GM12878 (cell line): ENCODE results near the gene NUDT6. TPM values are rescaled to one million over a fixed set of nuclear protein-coding genes. Genes with fewer than 3 reads are reported as not detected.

ENCODE experiments used
- CBX5 ChIP-seq: sonication (generic); IDR thresholded peaks from 2 replicates; pipeline ENCODE4 v1.6.1; 2016; ENCODE audit warnings: low read depth, moderate library complexity, mild to moderate bottlenecking, inconsistent platforms
- IKZF1 ChIP-seq: fragments of 450-650 bp; conservative IDR thresholded peaks from 2 replicates; pipeline ENCODE4 v1.6.1; 2017; ENCODE audit warnings: antibody characterized with exemption, mild to moderate bottlenecking
- NR2C1 ChIP-seq: fragments of 450-650 bp; IDR thresholded peaks from 2 replicates; pipeline ENCODE4 v1.6.1; 2017; ENCODE audit warnings: antibody characterized with exemption, mild to moderate bottlenecking, moderate library complexity
- NR2F1 ChIP-seq: fragments of 450-650 bp; conservative IDR thresholded peaks from 2 replicates; pipeline ENCODE4 v1.6.1; 2017; ENCODE audit warnings: mild to moderate bottlenecking
- POLR2A ChIP-seq: IDR thresholded peaks from 2 replicates; pipeline ENCODE4 v1.6.1; 2011; ENCODE audit warnings: low read depth, mild to moderate bottlenecking, low read length
- RELA ChIP-seq: fragments of 450-650 bp; IDR thresholded peaks from 2 replicates; pipeline ENCODE4 v1.8.0; 2014; ENCODE audit warnings: borderline replicate concordance; ENCODE audit not compliant: partially characterized antibody
- SIN3A ChIP-seq: IDR thresholded peaks from 2 replicates; pipeline ENCODE4 v1.6.1; 2012; ENCODE audit warnings: low read depth, low read length, improper control_type of control experiment
- SMARCA5 ChIP-seq: fragments of 450-650 bp; IDR thresholded peaks from 2 replicates; pipeline ENCODE4 v1.6.1; 2017; ENCODE audit warnings: mild to moderate bottlenecking
- ZSCAN29 ChIP-seq: fragments of 450-650 bp; IDR thresholded peaks from 2 replicates; pipeline ENCODE4 v1.6.1; 2017; ENCODE audit warnings: mild to moderate bottlenecking, moderate library complexity
- polyA plus RNA-seq, 11 experiments: library from polyadenylated mRNA; depleted of rRNA in 4 of 11; unstranded in 6 of 11; stranded (reverse) in 5 of 11; fragments of >200 nt; fragmentation: Nextera tagmentation in 4 of 11; fragmentation: Illumina TruSeq in 1 of 11; extraction: Ambion mirVana in 4 of 11; extraction: Trizol in 1 of 11; gene quantifications; 1 replicate in 1 of 11; 2 replicates in 10 of 11; pipeline versions ENCODE4 v1.2.1 to v1.2.3, GENCODE V29; 2011 to 2016; ENCODE audit warnings: inconsistent platforms in 2 of 11, missing spikeins in 2 of 11, low read depth in 1 of 11
- total RNA-seq, 4 experiments: library from RNA; depleted of rRNA in 3 of 4; stranded (reverse); fragments of >200 nt in 3 of 4; fragmentation: Illumina TruSeq in 1 of 4; extraction: Trizol in 1 of 4; gene quantifications; 2 replicates each; pipeline versions ENCODE4 v1.2.1 to v1.2.3, GENCODE V29; 2013 to 2021
- TF ChIP-seq, protein P1 (sequence below): IDR thresholded peaks from 2 replicates; pipeline ENCODE4 v1.6.1; 2011; ENCODE audit warnings: low read depth, low read length, improper control_type of control experiment, borderline replicate concordance
- TF ChIP-seq, protein P2 (sequence below): fragments of 450-650 bp; IDR thresholded peaks from 2 replicates; pipeline ENCODE4 v1.6.1; 2018; ENCODE audit warnings: borderline replicate concordance, mild to moderate bottlenecking; ENCODE audit not compliant: partially characterized antibody

Gene NUDT6
- total and polyA plus RNA-seq, 10 of the 15 experiments (the other 5 are each of a cell fraction or from before 2014, with no cell fraction given), result 3.9 to 12.4 (median 6.8) TPM

DNA sequence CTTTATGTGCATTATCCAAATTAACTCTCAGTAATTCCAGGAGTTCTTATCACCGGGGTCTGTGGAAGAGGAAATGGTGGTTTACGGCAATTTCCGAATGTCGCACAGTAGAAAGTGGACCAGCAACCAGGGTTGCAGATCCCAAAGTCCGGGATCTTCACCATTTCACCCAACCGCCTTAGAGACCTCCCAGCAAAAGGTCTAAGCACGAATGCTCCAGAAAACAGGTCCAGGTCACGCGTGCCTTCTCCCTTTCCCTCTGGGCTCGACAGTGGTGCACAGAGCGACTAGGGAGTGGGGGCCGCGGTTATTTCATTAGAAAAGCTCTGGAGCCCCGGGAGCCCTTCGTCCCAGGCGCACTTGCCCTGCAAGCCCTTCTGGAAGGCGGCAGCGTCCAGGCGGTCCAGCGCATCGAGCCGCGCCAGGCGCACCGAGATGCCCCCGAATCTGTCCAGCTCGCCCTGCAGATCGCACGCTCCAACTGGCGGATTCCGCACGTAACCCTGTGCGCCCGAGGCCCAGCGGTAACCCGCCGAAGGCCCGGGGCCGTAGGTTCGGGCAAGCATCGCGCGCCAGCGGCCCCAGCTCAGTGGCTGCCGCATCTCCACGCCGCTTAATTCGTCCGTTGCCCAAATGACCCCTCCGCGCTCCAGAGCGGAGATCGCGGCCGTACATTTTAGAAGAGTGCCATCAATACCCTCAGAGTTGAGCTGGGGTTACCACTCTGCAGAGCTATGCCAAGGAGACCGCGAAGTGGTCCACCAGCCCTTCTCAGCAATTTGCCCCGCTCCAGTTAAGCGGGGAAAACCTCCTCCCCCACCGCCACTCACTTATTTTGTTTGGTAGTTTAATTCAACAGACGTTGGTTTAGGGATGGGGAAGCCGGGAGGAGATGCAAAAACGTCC is at the start of gene NUDT6 (continued):
- TF ChIP-seq POLR2A (peak; percentile 63), RELA (no peak), ZSCAN29 (0 out of 2 replicates have a peak, but pooled peaks have one; percentile 48), NR2C1 (peak; percentile 44; the same call in 1 of the 2 replicates), IKZF1 (peak; percentile 44), SIN3A (peak; percentile 36; the same call in 1 of the 2 replicates), SMARCA5 (0 out of 2 replicates have a peak, but pooled peaks have one; percentile 68), NR2F1 (peak; percentile 62), CBX5 (0 out of 2 replicates have a peak, but pooled peaks have one; percentile 38)
- TF ChIP-seq, protein P1, sequence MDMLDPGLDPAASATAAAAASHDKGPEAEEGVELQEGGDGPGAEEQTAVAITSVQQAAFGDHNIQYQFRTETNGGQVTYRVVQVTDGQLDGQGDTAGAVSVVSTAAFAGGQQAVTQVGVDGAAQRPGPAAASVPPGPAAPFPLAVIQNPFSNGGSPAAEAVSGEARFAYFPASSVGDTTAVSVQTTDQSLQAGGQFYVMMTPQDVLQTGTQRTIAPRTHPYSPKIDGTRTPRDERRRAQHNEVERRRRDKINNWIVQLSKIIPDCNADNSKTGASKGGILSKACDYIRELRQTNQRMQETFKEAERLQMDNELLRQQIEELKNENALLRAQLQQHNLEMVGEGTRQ, result no peak
- TF ChIP-seq, protein P2, sequence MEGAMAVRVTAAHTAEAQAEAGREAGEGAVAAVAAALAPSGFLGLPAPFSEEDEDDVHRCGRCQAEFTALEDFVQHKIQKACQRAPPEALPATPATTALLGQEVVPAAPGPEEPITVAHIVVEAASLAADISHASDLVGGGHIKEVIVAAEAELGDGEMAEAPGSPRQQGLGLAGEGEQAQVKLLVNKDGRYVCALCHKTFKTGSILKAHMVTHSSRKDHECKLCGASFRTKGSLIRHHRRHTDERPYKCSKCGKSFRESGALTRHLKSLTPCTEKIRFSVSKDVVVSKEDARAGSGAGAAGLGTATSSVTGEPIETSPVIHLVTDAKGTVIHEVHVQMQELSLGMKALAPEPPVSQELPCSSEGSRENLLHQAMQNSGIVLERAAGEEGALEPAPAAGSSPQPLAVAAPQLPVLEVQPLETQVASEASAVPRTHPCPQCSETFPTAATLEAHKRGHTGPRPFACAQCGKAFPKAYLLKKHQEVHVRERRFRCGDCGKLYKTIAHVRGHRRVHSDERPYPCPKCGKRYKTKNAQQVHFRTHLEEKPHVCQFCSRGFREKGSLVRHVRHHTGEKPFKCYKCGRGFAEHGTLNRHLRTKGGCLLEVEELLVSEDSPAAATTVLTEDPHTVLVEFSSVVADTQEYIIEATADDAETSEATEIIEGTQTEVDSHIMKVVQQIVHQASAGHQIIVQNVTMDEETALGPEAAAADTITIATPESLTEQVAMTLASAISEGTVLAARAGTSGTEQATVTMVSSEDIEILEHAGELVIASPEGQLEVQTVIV, result peak; percentile 87
